Stromal cell of bone marrow (primary cell): ENCODE results near the gene ELMO1.

ENCODE experiments used
- DNase-seq: peaks from one replicate; pipeline ENCODE4 v3.0.0-alpha.2; 2012; ENCODE audit warnings: low read depth

The ELMO1 gene

GRCh38 chr7:37471619-37472018, 23.0 kb upstream of the ELMO1 start:
- DNase-seq: no peak

- no peak for DNase-seq
Measured at GRCh38 chr7:37467002-37467401, 18.3 kb upstream of the ELMO1 start.

- DNase-seq: no peak
Measured at GRCh38 chr7:37462138-37462537, 13.5 kb upstream of the ELMO1 start.

GRCh38 chr7:37455081-37455480, 6.4 kb upstream of the ELMO1 start:
- no peak for DNase-seq

GRCh38 chr7:37452346-37452745, 3.7 kb upstream of the ELMO1 start:
- DNase-seq: no peak

GRCh38 chr7:37450035-37450434, 1.4 kb upstream of the ELMO1 start:
- DNase-seq: no peak

- no peak for DNase-seq
Measured at GRCh38 chr7:37449621-37450020, 957 bp upstream of the ELMO1 start.

- no peak for DNase-seq
Measured at GRCh38 chr7:37448011-37448635, 541 bp downstream of the ELMO1 start.

- no peak for DNase-seq
Measured at GRCh38 chr7:37446371-37446770, 2.3 kb downstream of the ELMO1 start.

- no peak for DNase-seq
Measured at GRCh38 chr7:37445790-37446189, 2.9 kb downstream of the ELMO1 start.

- DNase-seq: no peak
Measured at GRCh38 chr7:37445064-37445723, 3.5 kb downstream of the ELMO1 start.

GRCh38 chr7:37443627-37444026, 5.0 kb downstream of the ELMO1 start:
- no peak for DNase-seq

- DNase-seq: no peak
Measured at GRCh38 chr7:37442268-37442667, 6.4 kb downstream of the ELMO1 start.

- no peak for DNase-seq
Measured at GRCh38 chr7:37441816-37442215, 6.8 kb downstream of the ELMO1 start.

- DNase-seq: no peak
Measured at GRCh38 chr7:37441386-37441760, 7.3 kb downstream of the ELMO1 start.

GRCh38 chr7:37440738-37441385, 7.8 kb downstream of the ELMO1 start:
- no peak for DNase-seq

GRCh38 chr7:37439653-37440026, 9.0 kb downstream of the ELMO1 start:
- DNase-seq: no peak

- no peak for DNase-seq
Measured at GRCh38 chr7:37438906-37439652, 9.6 kb downstream of the ELMO1 start.

GRCh38 chr7:37435156-37435855, 13.4 kb downstream of the ELMO1 start:
- DNase-seq: no peak

GRCh38 chr7:37434529-37434928, 14.1 kb downstream of the ELMO1 start:
- no peak for DNase-seq

GRCh38 chr7:37433166-37433565, 15.5 kb downstream of the ELMO1 start:
- DNase-seq: no peak

- DNase-seq: no peak
Measured at GRCh38 chr7:37432281-37432920, 16.3 kb downstream of the ELMO1 start.
